Fibroblast of the aortic adventitia (primary cell): ENCODE results near the gene SCRG1. TPM values are rescaled to one million over a fixed set of nuclear protein-coding genes. Genes with fewer than 3 reads are reported as not detected.

ENCODE experiments used
- DNase-seq: peaks from one replicate; pipeline ENCODE4 v3.0.0-alpha.2; 2010; ENCODE audit warnings: low read depth
- H3K4me3 ChIP-seq: 2 replicates; pipeline ENCODE4 v1.5.1; 2011; ENCODE audit warnings: low read depth, mild to moderate bottlenecking, control low read depth, low read length, moderate library complexity
- CTCF ChIP-seq: IDR thresholded peaks from 2 replicates; pipeline ENCODE4 v1.5.1; 2011; ENCODE audit warnings: mild to moderate bottlenecking, low read length, control low read depth, inconsistent platforms; ENCODE audit not compliant: insufficient read depth
- small RNA-seq: library from RNA; depleted of rRNA; stranded (forward); fragments of <200 nt; gene quantifications from one replicate; pipeline ENCODE3, GENCODE V24; 2012
- total RNA-seq: library from RNA; depleted of rRNA; stranded (reverse); fragments of >200 nt; gene quantifications from 2 replicates; pipeline ENCODE4 v1.2.3, GENCODE V29; 2012; ENCODE audit warnings: low replicate concordance

The SCRG1 gene
- total RNA-seq, 1 donor, result 0.99 TPM

- peak; percentile 67 for DNase-seq
- TF ChIP-seq CTCF, result no peak
- H3K4me3 ChIP-seq, result peak overlapping the region; percentile 85
Observed at GRCh38 chr4:173334891-173335752, 63.8 kb downstream of the SCRG1 start.

Small RNA genes within 50 kb of the gene (small RNA-seq; reads per million reads assigned to genes)
- not detected for gene RNU6-1096P

Other genes with a start within 250 kb of the SCRG1 start
- 15.4 and 19.6 TPM in 2 replicates for gene GALNT7, start 230.3 kb downstream of the SCRG1 start, total RNA-seq
- 23.5 and 113 TPM in 2 replicates for gene HMGB2, start 64.8 kb downstream of the SCRG1 start, total RNA-seq
- 14.0 and 21.4 TPM in 2 replicates for gene SAP30, start 28.2 kb downstream of the SCRG1 start, total RNA-seq
- 31.3 TPM in 2 replicates for gene HAND2, start 131.1 kb upstream of the SCRG1 start, total RNA-seq